ENCODE data around the gene SPEF2.

- no peak for TF ChIP-seq CTCF (IDR thresholded peaks at IDR 0.05)
- TF ChIP-seq REST (IDR thresholded peaks at IDR 0.05; ENCODE audit: insufficient read depth in 1 of 2, low read depth in 2 of 2, low read length in 1 of 2) = no peak
- no peak for TF ChIP-seq SIN3A (IDR thresholded peaks at IDR 0.05; ENCODE audit: borderline replicate concordance, insufficient read depth, low read depth, low read length)
These were observed 243.0 kb downstream of the SPEF2 start for GRCh38 chr5:35860686-35861085.
